ENCODE measurements around the gene ATP8A1. TPM values are rescaled to one million over a fixed set of nuclear protein-coding genes. Genes with fewer than 3 reads are reported as not detected.

Gene ATP8A1
- total and polyA plus RNA-seq, 4 donors = 0.65 to 15.9 (median 5.9) TPM

- H3K4me1 ChIP-seq (ENCODE audit: control insufficient read depth in 4 of 4, insufficient read depth in 4 of 4, low read length in 3 of 4) = no peaks in the 10 kb centered on the region
- no peak overlapping the region for H3K27ac ChIP-seq (ENCODE audit: low read depth in 1 of 2, low read length in 2 of 2)
- WGBS = 71% methylated on average over 3 of the region's 3 CpGs
- H3K9ac ChIP-seq (ENCODE audit: low read depth in 1 of 2, low read length in 2 of 2) = no peak overlapping the region
- no peaks in the 10 kb centered on the region for H3K9me3 ChIP-seq (ENCODE audit: control insufficient read depth in 4 of 4, low read length in 3 of 4)
- no peak for DNase-seq (ENCODE audit: low spot score)
- no peaks in the 10 kb centered on the region for H3K36me3 ChIP-seq (ENCODE audit: control insufficient read depth in 4 of 4, insufficient read depth in 3 of 4, low read depth in 1 of 4, low read length in 3 of 4)
- H3K4me3 ChIP-seq (ENCODE audit: low read depth in 1 of 3, low read length in 3 of 3) = no peak overlapping the region
- no peak for TF ChIP-seq ATF3 (IDR thresholded peaks at IDR 0.05)
- H3K27me3 ChIP-seq (ENCODE audit: control insufficient read depth in 4 of 4, insufficient read depth in 4 of 4, low read length in 3 of 4) = no peaks in the 10 kb centered on the region
These were observed 240.9 kb downstream of the ATP8A1 start for GRCh38 chr4:42416017-42416416.

GRCh38 chr4:42415281-42415680 lies 241.6 kb downstream of the ATP8A1 start:
- no peak for DNase-seq (ENCODE audit: low spot score)
- no peaks in the 10 kb centered on the region for H3K4me1 ChIP-seq (ENCODE audit: control insufficient read depth in 4 of 4, insufficient read depth in 4 of 4, low read length in 3 of 4)
- H3K9me3 ChIP-seq (ENCODE audit: control insufficient read depth in 4 of 4, low read length in 3 of 4) = no peaks in the 10 kb centered on the region
- H3K9ac ChIP-seq (ENCODE audit: low read depth in 1 of 2, low read length in 2 of 2) = no peak overlapping the region
- no peaks in the 10 kb centered on the region for H3K36me3 ChIP-seq (ENCODE audit: control insufficient read depth in 4 of 4, insufficient read depth in 3 of 4, low read depth in 1 of 4, low read length in 3 of 4)
- no peak overlapping the region for H3K4me3 ChIP-seq (ENCODE audit: low read depth in 1 of 3, low read length in 3 of 3)
- TF ChIP-seq FOXA1 (IDR thresholded peaks at IDR 0.05) = no peak
- TF ChIP-seq REST (IDR thresholded peaks at IDR 0.05) = no peak
- no peak for TF ChIP-seq JUND (IDR thresholded peaks at IDR 0.05)
- TF ChIP-seq GABPA (IDR thresholded peaks at IDR 0.05 in 1 of 2, conservative IDR thresholded peaks at IDR 0.05 in 1 of 2) = no peak
- no peak for TF ChIP-seq SP1 (IDR thresholded peaks at IDR 0.05)
- TF ChIP-seq TAF1 (conservative IDR thresholded peaks at IDR 0.05) = no peak
- TF ChIP-seq RAD21 (IDR thresholded peaks at IDR 0.05) = no peak
- no peak for TF ChIP-seq EGR1 (IDR thresholded peaks at IDR 0.05; ENCODE audit: low read depth in 2 of 2)
- no peak for TF ChIP-seq FOXA2 (IDR thresholded peaks at IDR 0.05)
- TF ChIP-seq ZBTB33 (IDR thresholded peaks at IDR 0.05) = no peak
- no peak for TF ChIP-seq HNF4A (conservative IDR thresholded peaks at IDR 0.05)
- no peak for TF ChIP-seq RXRA (IDR thresholded peaks at IDR 0.05)
- TF ChIP-seq HNF4G (IDR thresholded peaks at IDR 0.05) = no peak
- TF ChIP-seq NR2F2 (IDR thresholded peaks at IDR 0.05) = no peak
- no peak for TF ChIP-seq YY1 (IDR thresholded peaks at IDR 0.05)
- TF ChIP-seq ATF3 (IDR thresholded peaks at IDR 0.05) = no peak
- TF ChIP-seq MAX (IDR thresholded peaks at IDR 0.05) = no peak
- TF ChIP-seq CTCF (IDR thresholded peaks at IDR 0.05; ENCODE audit: low read depth, low read length, missing input control) = no peak
- H3K27me3 ChIP-seq (ENCODE audit: control insufficient read depth in 4 of 4, insufficient read depth in 4 of 4, low read length in 3 of 4) = no peaks in the 10 kb centered on the region
- 77% methylated on average over 1 of the region's 1 CpG for WGBS
- no peak overlapping the region for H3K27ac ChIP-seq (ENCODE audit: low read depth in 1 of 2, low read length in 2 of 2)
